SH-SY5Y (cell line): ENCODE measurements around the gene SLC17A8.

Experiments used
- GATA2 ChIP-seq: IDR thresholded peaks from 2 replicates; pipeline ENCODE4 v1.6.1; 2011; ENCODE audit warnings: mild to moderate bottlenecking, low read depth, low read length
- GATA3 ChIP-seq: IDR thresholded peaks from 2 replicates; pipeline ENCODE4 v1.6.1; 2011; ENCODE audit warnings: low read depth, mild to moderate bottlenecking, low read length, moderate library complexity

- TF ChIP-seq GATA2 = no peak
- no peak for TF ChIP-seq GATA3
Measured at GRCh38 chr12:100375038-100375735, 18.3 kb downstream of the SLC17A8 start.
